ENCODE results near the gene FLNB. TPM values are rescaled to one million over a fixed set of nuclear protein-coding genes. Genes with fewer than 3 reads are reported as not detected.

FLNB gene
- total RNA-seq, 1 experiment from 2014 or later: 83.4 TPM

- Histone ChIP-seq H4K8ac (replicated peaks; ENCODE audit: insufficient read length, low read depth, low read length) (no peak overlapping the region), H2BK15ac (ENCODE audit: low read depth, low read length) (no peak overlapping the region), H4K91ac (ENCODE audit: insufficient read length, low read depth, low read length) (no peak overlapping the region), H3K4ac (ENCODE audit: low read depth, low read length) (no peak overlapping the region), H3T11ph (ENCODE audit: low read length) (no peak overlapping the region), H2AK5ac (ENCODE audit: insufficient read length, low read length) (no peak overlapping the region), H3K27ac (ENCODE audit: insufficient read length, low read depth, low read length) (no peak overlapping the region), H3K9me3 (ENCODE audit: control insufficient read depth, low read depth, low read length) (no peaks in the 10 kb centered on the region), H3K23ac (ENCODE audit: insufficient read length, low read depth, low read length) (no peak overlapping the region), H3K4me1 (ENCODE audit: insufficient read depth, low read length) (no peaks in the 10 kb centered on the region), H3K27me3 (ENCODE audit: insufficient read depth, low read length) (no peaks in the 10 kb centered on the region), H2BK12ac (ENCODE audit: insufficient read length, low read depth, low read length) (no peak overlapping the region), H3K9ac (ENCODE audit: extremely low read depth, insufficient read length, low read length) (no peak overlapping the region), H4K20me1 (ENCODE audit: control insufficient read depth, insufficient read depth, insufficient read length) (no peaks in the 10 kb centered on the region), H3K79me1 (ENCODE audit: insufficient read depth, low read depth, low read length, poor library complexity, severe bottlenecking) (no peaks in the 10 kb centered on the region), H4K5ac (ENCODE audit: insufficient read length, low read depth, low read length) (no peak overlapping the region), H3K18ac (ENCODE audit: insufficient read length, low read depth, low read length) (no peak overlapping the region), H2AFZ (ENCODE audit: low read length) (no peak overlapping the region), H3K56ac (ENCODE audit: insufficient read length, low read depth, low read length) (no peak overlapping the region), H2BK5ac (ENCODE audit: insufficient read length, low read length) (no peak overlapping the region), H2BK120ac (ENCODE audit: low read depth, low read length, poor library complexity, severe bottlenecking) (no peak overlapping the region), H3K23me2 (ENCODE audit: insufficient read length, low read depth, low read length, poor library complexity, severe bottlenecking) (no peaks in the 10 kb centered on the region), H3K14ac (ENCODE audit: insufficient read depth, low read length) (no peak overlapping the region), H2BK20ac (ENCODE audit: low read depth, low read length, poor library complexity, severe bottlenecking) (no peak overlapping the region), H3K4me2 (ENCODE audit: insufficient read depth, insufficient read length, low read length) (no peak overlapping the region), H3K79me2 (ENCODE audit: insufficient read depth, low read length) (0 out of 2 replicates have a peak, but pooled peaks cover 1% of the 10 kb centered on the region)
- Mint-ChIP-seq H3K27ac (peak overlapping the region in 1 of 3 experiments; percentile 85; a peak in 1 of 7 replicates), H3K27me3 (ENCODE audit: low read depth) (no peaks in the 10 kb centered on the region), H3K36me3 (ENCODE audit: insufficient read depth in 1 of 3, low read depth in 3 of 3) (peaks cover 4 to 25% (median 24%) of the 10 kb centered on the region in 3 experiments; a peak in 5 of 7 replicates), H3K9me3 (no peaks in the 10 kb centered on the region), H3K4me3 (no peak overlapping the region), H3K4me1 (no peaks in the 10 kb centered on the region)
- no peak for TF ChIP-seq CTCF (conservative IDR thresholded peaks at IDR 0.05)
- no peak for DNase-seq
- no CpG with 5 or more reads among the region's 4 CpGs for WGBS (ENCODE audit: extremely low coverage, insufficient read length, low lambda C conversion rate)
These were observed 84.3 kb downstream of the FLNB start for GRCh38 chr3:58092521-58092920.

Measured in H9 (cell line).